Esophagus muscularis mucosa (tissue), 4 donors: Measurements from ENCODE around the gene ARID2. TPM values are rescaled to one million over a fixed set of nuclear protein-coding genes. Genes with fewer than 3 reads are reported as not detected.

Experiments
- DNase-seq: peaks from one replicate; pipeline ENCODE4 v3.0.0-alpha.2; 2017; ENCODE audit errors: extremely low spot score
- H3K27ac ChIP-seq, 4 donors: fragments of 200-600 bp; sonication (generic); replicated peaks in 1 of 4; 1 replicate in 3 of 4; 2 replicates in 1 of 4; pipeline ENCODE4 v1.5.1; 2016 to 2019; ENCODE audit warnings: mild to moderate bottlenecking in 1 of 4
- H3K27me3 ChIP-seq, 4 donors: fragments of 200-600 bp; sonication (generic); one replicate each; pipeline versions ENCODE4 v1.5.1 to v1.6.0; 2016 to 2019
- H3K36me3 ChIP-seq, 4 donors: fragments of 200-600 bp; sonication (generic); one replicate each; pipeline ENCODE4 v1.5.1; 2016 to 2019
- H3K4me1 ChIP-seq, 4 donors: fragments of 200-600 bp; sonication (generic); one replicate each; pipeline ENCODE4 v1.5.1; 2016 to 2019
- H3K4me3 ChIP-seq, 4 donors: fragments of 200-600 bp; sonication (generic); 1 replicate in 2 of 4; 2 replicates in 2 of 4; pipeline ENCODE4 v1.5.1; 2016 to 2019; ENCODE audit warnings: mild to moderate bottlenecking in 4 of 4, moderate library complexity in 1 of 4
- H3K9me3 ChIP-seq, 4 donors: fragments of 200-600 bp; sonication (generic); 1 replicate in 3 of 4; 2 replicates in 1 of 4; pipeline ENCODE4 v1.5.1; 2016 to 2019
- POLR2AphosphoS5 ChIP-seq, 2 donors: sonication (generic); formaldehyde crosslinking; IDR thresholded peaks; one replicate each; pipeline ENCODE4 v1.6.1; 2017; ENCODE audit warnings: antibody characterized with exemption in 2 of 2
- intact Hi-C: fragments of 100-400 bp; cut with DNase I; formaldehyde crosslinking; loops from one replicate; pipeline ENCODE4 v1.15.1; 2023
- small RNA-seq, 3 donors: library from RNA; depleted of rRNA; stranded (forward); fragments of <200 nt; gene quantifications; one replicate each; pipeline ENCODE3, GENCODE V24; 2016
- total RNA-seq, 4 donors: library from RNA; depleted of rRNA; stranded (reverse); fragments of >200 nt; gene quantifications; one replicate each; pipeline versions ENCODE4 v1.1.0 to v1.2.1, GENCODE V29; 2016

ARID2 gene
- total RNA-seq, 4 donors from 2014 or later: 24.0 to 45.3 (median 33.0) TPM

DNA sequence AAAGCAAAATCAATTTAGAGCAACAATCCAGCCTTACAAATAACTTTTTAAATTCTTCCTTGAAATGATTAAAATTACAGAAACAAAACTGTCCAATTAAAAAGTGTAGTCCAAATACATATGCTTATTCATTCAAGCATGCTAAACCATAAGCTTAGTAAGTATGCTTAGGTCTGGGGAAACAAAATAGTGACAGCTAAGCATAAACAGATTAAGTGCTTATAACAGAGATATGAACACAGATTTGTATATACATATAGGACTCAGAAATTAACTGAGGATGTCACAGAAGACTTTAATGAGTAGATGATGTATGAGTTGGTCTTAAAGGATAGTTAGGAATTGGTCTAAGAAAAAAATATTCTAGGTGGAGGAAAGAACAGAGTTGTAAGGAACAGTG, 219.0 kb downstream of the ARID2 start:
- H3K9me3 ChIP-seq: no peaks in the 10 kb centered on the region
- peaks cover 0 to 3% (median 0%) of the 10 kb centered on the region in 4 donors for H3K4me1 ChIP-seq
- DNase-seq: no peak
- H3K27ac ChIP-seq: no peak overlapping the region
- intact Hi-C loops: no loop called here
- H3K36me3 ChIP-seq: peaks cover 0 to 66% (median 28%) of the 10 kb centered on the region in 4 donors
- TF ChIP-seq POLR2AphosphoS5 (IDR thresholded peaks at IDR 0.05): no peak
- H3K27me3 ChIP-seq: no peaks in the 10 kb centered on the region
- H3K4me3 ChIP-seq: no peak overlapping the region

Small RNA genes within 50 kb of the gene (small RNA-seq; reads per million reads assigned to genes)
- gene RN7SL246P: 0 reads per million in 3 donors
